ENCODE results near the gene ZNF444.
"Not testable (repeated sequence)": the region's sequence is repeated elsewhere in the genome, so short reads cannot be mapped to it uniquely, and the experiment has no call there.

GRCh38 chr19:56176310-56176709 is 35.2 kb downstream of the ZNF444 start:
- not testable (repeated sequence) for TF ChIP-seq CTCF (IDR thresholded peaks at IDR 0.05; ENCODE audit: insufficient read depth, low read length, poor library complexity, severe bottlenecking); EZH2phosphoT487 (conservative IDR thresholded peaks at IDR 0.05; ENCODE audit: low read length)

Data from SU-DHL-6 (cell line).